HL-60 (cell line): ENCODE data around the gene EPS15.

ENCODE experiments used
- DNase-seq, 2 experiments: peaks; one replicate each; pipeline ENCODE4 v3.0.0-alpha.2; 2010 to 2020; ENCODE audit warnings: low read depth in 1 of 2, low spot score in 1 of 2
- H3K27ac ChIP-seq: fragments of 250-450 bp; sonication (Bioruptor Pico); replicated peaks from 2 replicates; pipeline ENCODE4 v1.5.1; 2020; ENCODE audit warnings: mild to moderate bottlenecking, moderate library complexity
- H3K27me3 ChIP-seq: fragments of 250-450 bp; sonication (Bioruptor Pico); 2 replicates; pipeline ENCODE4 v1.5.1; 2021; ENCODE audit warnings: mild to moderate bottlenecking, moderate library complexity; ENCODE audit not compliant: insufficient read depth, poor library complexity, severe bottlenecking
- H3K4me3 ChIP-seq: replicated peaks from 2 replicates; pipeline ENCODE4 v1.5.1; 2011; ENCODE audit warnings: mild to moderate bottlenecking, control low read depth, low read length; ENCODE audit not compliant: insufficient read depth
- CTCF ChIP-seq: IDR thresholded peaks from one replicate; pipeline ENCODE4 v1.5.1; 2011; ENCODE audit warnings: low read length, control low read depth, inconsistent platforms; ENCODE audit not compliant: insufficient read depth
- GABPA ChIP-seq: IDR thresholded peaks from 2 replicates; pipeline ENCODE4 v1.6.1; 2012; ENCODE audit warnings: low read depth
- POLR2AphosphoS5 ChIP-seq: IDR thresholded peaks from 2 replicates; pipeline ENCODE4 v1.6.1; 2012; ENCODE audit warnings: low read depth
- REST ChIP-seq: IDR thresholded peaks from 2 replicates; pipeline ENCODE4 v1.6.1; 2012; ENCODE audit warnings: low read depth; ENCODE audit not compliant: insufficient replicate concordance
- SPI1 ChIP-seq: IDR thresholded peaks from 2 replicates; pipeline ENCODE4 v1.6.1; 2012; ENCODE audit warnings: low read depth, mild to moderate bottlenecking, borderline replicate concordance

Gene EPS15

GRCh38 chr1:51525295-51525694 lies 6.2 kb upstream of the EPS15 start:
- Histone ChIP-seq H3K27ac (no peak overlapping the region), H3K4me3 (no peak overlapping the region), H3K27me3 (no peaks in the 10 kb centered on the region)
- no peak for TF ChIP-seq REST
- TF ChIP-seq POLR2AphosphoS5 = no peak
- no peak for TF ChIP-seq CTCF
- no peak for TF ChIP-seq SPI1
- no peak for TF ChIP-seq GABPA
- DNase-seq = no peak

GRCh38 chr1:51524817-51525216 lies 5.8 kb upstream of the EPS15 start:
- no peak for TF ChIP-seq GABPA
- no peak for TF ChIP-seq POLR2AphosphoS5
- TF ChIP-seq SPI1 = no peak
- no peak for TF ChIP-seq CTCF
- Histone ChIP-seq H3K27me3 (no peaks in the 10 kb centered on the region), H3K4me3 (no peak overlapping the region), H3K27ac (no peak overlapping the region)
- no peak for DNase-seq

- DNase-seq = no peak
- no peaks in the 10 kb centered on the region for H3K27me3 ChIP-seq
- no peak overlapping the region for H3K4me3 ChIP-seq
- no peak overlapping the region for H3K27ac ChIP-seq
- TF ChIP-seq CTCF = no peak
- no peak for TF ChIP-seq GABPA
- no peak for TF ChIP-seq POLR2AphosphoS5
- no peak for TF ChIP-seq SPI1
- no peak for TF ChIP-seq REST
Measured at GRCh38 chr1:51523931-51524330, 4.9 kb upstream of the EPS15 start.

- TF ChIP-seq REST (no peak), CTCF (no peak), POLR2AphosphoS5 (no peak), GABPA (no peak), SPI1 (no peak)
- DNase-seq = peak in 1 of 2 experiments; percentile 24
- no peaks in the 10 kb centered on the region for H3K27me3 ChIP-seq
- H3K27ac ChIP-seq = no peak overlapping the region
- no peak overlapping the region for H3K4me3 ChIP-seq
Measured at GRCh38 chr1:51520700-51521248, 1.7 kb upstream of the EPS15 start.
